Right ventricle myocardium inferior (tissue), 1 donor: ENCODE measurements around the gene ATG16L1. TPM values are rescaled to one million over a fixed set of nuclear protein-coding genes. Genes with fewer than 3 reads are reported as not detected.

Source experiments
- ATAC-seq: fragments of 200-7000 bp; cut with Tn5 transposase; one replicate; pipeline ENCODE4 v1.9.1; 2020; ENCODE audit warnings: mild to moderate bottlenecking, moderate library complexity
- DNase-seq: peaks from one replicate; pipeline ENCODE4 v3.0.0; 2021; ENCODE audit errors: missing footprints
- intact Hi-C: fragments of 100-400 bp; cut with DNase I; formaldehyde crosslinking; loops from one replicate; pipeline ENCODE4 v1.11.0; 2022
- total RNA-seq: library from RNA; stranded (reverse); fragmentation: NEBNext Ultra II Directional; extraction: Animal tissue kit (Norgen Biotek cat#: 25700); gene quantifications from one replicate; pipeline ENCODE4 v1.2.1, GENCODE V29; 2021
- donor health status: DM: no; HTN: yes; CAD: no; lungs with severe emphysema.

The ATG16L1 gene
- total RNA-seq, 1 donor from 2014 or later: 15.4 TPM

DNA sequence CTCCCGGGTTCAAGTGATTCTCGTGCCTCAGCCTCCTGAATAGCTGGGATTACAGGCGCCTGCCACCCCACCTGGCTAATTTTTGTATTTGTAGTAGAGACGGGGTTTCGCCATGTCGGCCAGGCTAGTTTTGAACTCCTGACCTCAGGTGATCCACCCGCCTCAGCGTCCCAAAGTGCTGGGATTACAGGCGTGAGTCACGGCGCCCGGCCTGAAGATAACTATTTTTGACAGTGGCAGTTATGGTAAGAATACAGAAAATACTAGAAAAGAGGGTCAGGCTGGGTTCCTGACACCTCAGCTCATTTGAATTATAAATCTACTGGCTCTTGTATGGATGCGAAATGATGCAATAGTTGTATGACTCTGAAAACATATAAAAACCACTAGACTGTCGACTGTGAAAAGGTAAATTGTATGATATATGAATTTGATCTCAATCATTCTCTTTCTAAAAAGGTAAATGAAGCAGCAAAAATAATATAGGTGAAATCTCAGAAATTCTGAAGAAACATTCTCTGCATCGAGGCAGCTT is 91.8 kb downstream of the ATG16L1 start:
- ATAC-seq (no peak), DNase-seq (no peak)
- intact Hi-C loops: no loop called here

Other genes with a start within 250 kb of the ATG16L1 start
- gene NGEF, start 238.4 kb upstream of the ATG16L1 start, total RNA-seq: 0.51 TPM
- not detected for gene NEU2, start 219.0 kb upstream of the ATG16L1 start, total RNA-seq
- 5.2 TPM for gene INPP5D, start 191.3 kb upstream of the ATG16L1 start, total RNA-seq
- gene SAG, start 56.1 kb downstream of the ATG16L1 start, total RNA-seq: not detected
- 29.2 TPM for gene DGKD, start 102.8 kb downstream of the ATG16L1 start, total RNA-seq